CD8-positive, alpha-beta memory T cell (primary cell): Measurements from ENCODE around the gene UQCC2. TPM values are rescaled to one million over a fixed set of nuclear protein-coding genes. Genes with fewer than 3 reads are reported as not detected.

Experiments used
- CTCF ChIA-PET: fragments of 350-600 bp; sonication (Branson Sonifier 250); formaldehyde crosslinking; loops from one replicate; lab custom pipeline; 2021; ENCODE audit warnings: antibody characterized with exemption; lab: Charles Lee
- POLR2A ChIA-PET: fragments of 350-600 bp; sonication (Branson Sonifier 250); formaldehyde crosslinking; loops from one replicate; lab custom pipeline; 2021; ENCODE audit warnings: antibody characterized with exemption; lab: Charles Lee
- DNase-seq, 5 donors: peaks; one replicate each; pipeline versions ENCODE4 v3.0.0 to v3.0.0-alpha.2; 2020 to 2022; ENCODE audit warnings: mixed read lengths in 1 of 5
- H3K27ac ChIP-seq: one replicate; pipeline ENCODE4 v1.7.0; 2013; ENCODE audit warnings: low read depth, mild to moderate bottlenecking, low read length, moderate library complexity
- H3K27me3 ChIP-seq: 2 replicates; pipeline ENCODE4 v1.7.0; 2013; ENCODE audit warnings: low read length, mild to moderate bottlenecking; ENCODE audit not compliant: insufficient read depth, poor library complexity, severe bottlenecking
- H3K36me3 ChIP-seq: 2 replicates; pipeline ENCODE4 v1.7.0; 2013; ENCODE audit warnings: mild to moderate bottlenecking, low read length, moderate library complexity; ENCODE audit not compliant: insufficient read depth
- H3K4me1 ChIP-seq: 2 replicates; pipeline ENCODE4 v1.7.0; 2013; ENCODE audit warnings: mild to moderate bottlenecking, low read length, moderate library complexity; ENCODE audit not compliant: insufficient read depth
- H3K4me3 ChIP-seq: 2 replicates; pipeline ENCODE4 v1.7.0; 2013; ENCODE audit warnings: mild to moderate bottlenecking, low read length
- H3K9me3 ChIP-seq: 2 replicates; pipeline ENCODE4 v1.7.0; 2013; ENCODE audit warnings: mild to moderate bottlenecking, low read length
- H3K27ac Mint-ChIP-seq, 8 donors: one replicate each; pipeline ENCODE4 v1.8.0; 2020 to 2021; ENCODE audit warnings: mixed read lengths in 8 of 8, mild to moderate bottlenecking in 6 of 8, inconsistent platforms in 3 of 8, moderate library complexity in 3 of 8
- H3K27me3 Mint-ChIP-seq, 2 donors: one replicate each; pipeline ENCODE4 v1.8.0; 2020 to 2021; ENCODE audit warnings: mixed read lengths in 2 of 2, mild to moderate bottlenecking in 1 of 2, moderate library complexity in 1 of 2
- H3K36me3 Mint-ChIP-seq, 3 donors: one replicate each; pipeline ENCODE4 v1.8.0; 2020 to 2021; ENCODE audit warnings: mixed read lengths in 3 of 3, inconsistent platforms in 1 of 3, mild to moderate bottlenecking in 1 of 3
- H3K4me1 Mint-ChIP-seq, 3 donors: one replicate each; pipeline ENCODE4 v1.8.0; 2020 to 2021; ENCODE audit warnings: mixed read lengths in 3 of 3, inconsistent platforms in 1 of 3, mild to moderate bottlenecking in 1 of 3
- H3K4me3 Mint-ChIP-seq, 7 donors: one replicate each; pipeline ENCODE4 v1.8.0; 2020 to 2021; ENCODE audit warnings: mixed read lengths in 7 of 7, mild to moderate bottlenecking in 6 of 7, moderate library complexity in 4 of 7, inconsistent platforms in 2 of 7
- H3K9me3 Mint-ChIP-seq, 5 donors: one replicate each; pipeline ENCODE4 v1.8.0; 2020 to 2022; ENCODE audit warnings: mixed read lengths in 5 of 5, mild to moderate bottlenecking in 3 of 5, moderate library complexity in 2 of 5, inconsistent platforms in 1 of 5
- polyA plus RNA-seq: library from polyadenylated mRNA; unstranded; fragments of 300-500 nt; fragmentation: Illumina TruSeq; gene quantifications from one replicate; pipeline ENCODE4 v1.2.3, GENCODE V29; 2021
- total RNA-seq, 2 experiments: library from RNA; stranded (reverse); gene quantifications; one replicate each; pipeline ENCODE4 v1.2.3, GENCODE V29; 2021

Gene UQCC2
- total and polyA plus RNA-seq, 3 experiments from 2014 or later = 46.7 to 157 (median 150) TPM

- Histone ChIP-seq H3K36me3 (peaks cover 10% of the 10 kb centered on the region), H3K27me3 (no peaks in the 10 kb centered on the region), H3K4me3 (no peak overlapping the region), H3K4me1 (peaks cover 47% of the 10 kb centered on the region), H3K27ac (no peak overlapping the region), H3K9me3 (no peaks in the 10 kb centered on the region)
- peaks cover 5 to 60% (median 9%) of the 10 kb centered on the region in 3 donors for H3K36me3 Mint-ChIP-seq
- peak overlapping the region in 6 of 8 donors; percentile 26 to 94 (median 70) for H3K27ac Mint-ChIP-seq
- DNase-seq = no peak
- H3K27me3 Mint-ChIP-seq = no peaks in the 10 kb centered on the region
- no peaks in the 10 kb centered on the region for H3K9me3 Mint-ChIP-seq
- H3K4me1 Mint-ChIP-seq = peaks cover 36 to 42% (median 40%) of the 10 kb centered on the region in 3 donors
- ChIA-PET CTCF (no interaction called here), POLR2A (no interaction called here)
- no peak overlapping the region for H3K4me3 Mint-ChIP-seq
Measured at GRCh38 chr6:33699131-33699530, 12.4 kb downstream of the UQCC2 start.

DNA sequence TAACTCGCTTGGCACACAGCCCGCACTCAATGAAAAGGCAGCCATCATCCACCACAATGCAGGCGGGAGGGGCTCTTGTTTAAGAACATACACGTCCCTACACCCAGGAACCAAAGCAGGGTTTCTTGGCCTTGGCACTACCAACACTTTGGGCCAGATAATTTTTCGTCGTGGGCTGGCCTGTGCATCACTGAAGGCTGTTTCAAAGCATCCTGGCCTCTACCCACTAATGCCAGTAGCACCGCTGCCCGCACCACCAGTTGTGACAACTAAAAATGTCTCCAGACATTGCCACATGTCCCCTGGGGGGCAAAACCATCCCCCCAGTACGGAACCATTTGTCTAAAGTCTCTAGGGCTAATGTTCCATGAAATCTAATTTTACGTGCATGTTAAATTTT is 13.0 kb downstream of the UQCC2 start:
- Histone ChIP-seq H3K9me3 (no peaks in the 10 kb centered on the region), H3K36me3 (peaks cover 15% of the 10 kb centered on the region), H3K27me3 (no peaks in the 10 kb centered on the region), H3K27ac (no peak overlapping the region), H3K4me1 (peaks cover 54% of the 10 kb centered on the region), H3K4me3 (no peak overlapping the region)
- H3K36me3 Mint-ChIP-seq = peaks cover 5 to 61% (median 10%) of the 10 kb centered on the region in 3 donors
- H3K4me1 Mint-ChIP-seq = peaks cover 41 to 48% (median 42%) of the 10 kb centered on the region in 3 donors
- no peak for DNase-seq
- peak overlapping the region in 7 of 8 donors; percentile 22 to 73 (median 57) for H3K27ac Mint-ChIP-seq
- POLR2A ChIA-PET = no interaction called here
- CTCF ChIA-PET = no interaction called here
- H3K9me3 Mint-ChIP-seq = no peaks in the 10 kb centered on the region
- no peak overlapping the region for H3K4me3 Mint-ChIP-seq
- H3K27me3 Mint-ChIP-seq = no peaks in the 10 kb centered on the region

- CTCF ChIA-PET = interaction anchor here (0.9 to 1.3 kb wide), 4 partner anchors 14 to 111 kb away, joined by 3 to 4 read pairs (median 4); partner anchors contain the start of gene UQCC2
- no peaks in the 10 kb centered on the region for H3K9me3 ChIP-seq
- H3K36me3 ChIP-seq = peaks cover 18% of the 10 kb centered on the region
- peaks cover 6 to 63% (median 10%) of the 10 kb centered on the region in 3 donors for H3K36me3 Mint-ChIP-seq
- no peaks in the 10 kb centered on the region for H3K9me3 Mint-ChIP-seq
- no peak overlapping the region for H3K4me3 Mint-ChIP-seq
- peaks cover 47 to 54% (median 48%) of the 10 kb centered on the region in 3 donors for H3K4me1 Mint-ChIP-seq
- peaks cover 60% of the 10 kb centered on the region for H3K4me1 ChIP-seq
- H3K27me3 Mint-ChIP-seq = no peaks in the 10 kb centered on the region
- no peak overlapping the region for H3K4me3 ChIP-seq
- POLR2A ChIA-PET = no interaction called here
- no peak for DNase-seq
- H3K27me3 ChIP-seq = no peaks in the 10 kb centered on the region
- no peak overlapping the region for H3K27ac ChIP-seq
- peak overlapping the region in 7 of 8 donors; percentile 94 to 100 (median 96) for H3K27ac Mint-ChIP-seq
Measured at GRCh38 chr6:33697845-33698244, 13.7 kb downstream of the UQCC2 start.

GRCh38 chr6:33696548-33697518 is 14.7 kb downstream of the UQCC2 start:
- Histone ChIP-seq H3K9me3 (no peaks in the 10 kb centered on the region), H3K27me3 (no peaks in the 10 kb centered on the region), H3K4me3 (peak overlapping the region; percentile 13), H3K4me1 (peaks cover 70% of the 10 kb centered on the region), H3K27ac (peak overlapping the region; percentile 22), H3K36me3 (peaks cover 22% of the 10 kb centered on the region)
- DNase-seq = peak in 2 of 5 donors; percentile 48 to 52
- Mint-ChIP-seq H3K4me1 (peaks cover 57 to 65% (median 57%) of the 10 kb centered on the region in 3 donors), H3K27me3 (no peaks in the 10 kb centered on the region), H3K27ac (peak overlapping the region; percentile 91 to 100 (median 96)), H3K4me3 (peak overlapping the region in 6 of 7 donors; percentile 43 to 84 (median 68)), H3K36me3 (peaks cover 10 to 68% (median 10%) of the 10 kb centered on the region in 3 donors), H3K9me3 (no peaks in the 10 kb centered on the region)
- POLR2A ChIA-PET = interaction anchor here (0.7 to 1.2 kb wide), 3 partner anchors 14 to 128 kb away, joined by 3 read pairs; no protein-coding TSS in a partner anchor
- CTCF ChIA-PET = interaction anchor here (0.7 to 1.3 kb wide), 5 partner anchors 15 to 111 kb away, joined by 3 to 4 read pairs (median 4); partner anchors contain the start of gene UQCC2

- DNase-seq = no peak
- CTCF ChIA-PET = interaction anchor here (0.7 kb wide), 1 partner anchor 110 kb away, joined by 4 read pairs; no protein-coding TSS in a partner anchor
- peaks cover 10 to 71% (median 12%) of the 10 kb centered on the region in 3 donors for H3K36me3 Mint-ChIP-seq
Measured at GRCh38 chr6:33696076-33696475, 15.4 kb downstream of the UQCC2 start.

DNA sequence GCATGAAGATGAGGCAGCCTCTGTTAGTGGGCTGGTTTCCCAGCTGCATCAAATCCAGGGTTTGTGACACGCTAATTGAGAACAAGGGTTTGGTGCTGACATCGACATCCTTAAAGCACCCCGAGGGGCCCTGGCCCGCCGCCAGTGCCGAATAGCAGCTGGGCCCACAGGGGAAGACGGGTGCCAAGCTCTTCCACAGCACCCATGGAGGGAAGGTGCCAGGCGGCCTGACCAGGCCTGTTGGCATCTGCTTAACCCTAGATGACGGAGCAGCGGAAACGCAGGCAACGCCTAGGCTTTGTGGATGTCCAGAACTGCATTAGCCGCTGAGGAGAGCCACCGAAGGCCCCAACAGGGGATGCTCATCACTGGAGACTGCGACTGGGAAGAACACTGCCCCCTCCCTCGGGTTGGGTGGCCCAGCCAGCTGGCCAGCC is 16.0 kb downstream of the UQCC2 start:
- H3K27ac Mint-ChIP-seq = peak overlapping the region; percentile 29 to 100 (median 98)
- no peak overlapping the region for H3K27ac ChIP-seq
- H3K9me3 Mint-ChIP-seq = no peaks in the 10 kb centered on the region
- peaks cover 71% of the 10 kb centered on the region for H3K4me1 ChIP-seq
- H3K9me3 ChIP-seq = no peaks in the 10 kb centered on the region
- no peaks in the 10 kb centered on the region for H3K27me3 Mint-ChIP-seq
- H3K36me3 Mint-ChIP-seq = peaks cover 10 to 76% (median 12%) of the 10 kb centered on the region in 3 donors
- DNase-seq = no peak
- ChIA-PET POLR2A (no interaction called here), CTCF (no interaction called here)
- no peaks in the 10 kb centered on the region for H3K27me3 ChIP-seq
- peak overlapping the region in 1 of 7 donors; percentile 63 for H3K4me3 Mint-ChIP-seq
- peaks cover 60 to 73% (median 63%) of the 10 kb centered on the region in 3 donors for H3K4me1 Mint-ChIP-seq
- peaks cover 35% of the 10 kb centered on the region for H3K36me3 ChIP-seq
- H3K4me3 ChIP-seq = no peak overlapping the region

More at GRCh38 chr6:33696076-33696475, 15.4 kb downstream of the UQCC2 start:
- Mint-ChIP-seq H3K4me3 (peak overlapping the region in 3 of 7 donors; percentile 64 to 84 (median 73)), H3K27me3 (no peaks in the 10 kb centered on the region), H3K9me3 (no peaks in the 10 kb centered on the region), H3K27ac (peak overlapping the region; percentile 91 to 100 (median 96)), H3K4me1 (peaks cover 61 to 72% (median 63%) of the 10 kb centered on the region in 3 donors)
- H3K27ac ChIP-seq = no peak overlapping the region
- H3K4me1 ChIP-seq = peaks cover 74% of the 10 kb centered on the region
- no peaks in the 10 kb centered on the region for H3K27me3 ChIP-seq
- no peaks in the 10 kb centered on the region for H3K9me3 ChIP-seq
- peaks cover 29% of the 10 kb centered on the region for H3K36me3 ChIP-seq
- POLR2A ChIA-PET = no interaction called here
- peak overlapping the region; percentile 13 for H3K4me3 ChIP-seq

DNA sequence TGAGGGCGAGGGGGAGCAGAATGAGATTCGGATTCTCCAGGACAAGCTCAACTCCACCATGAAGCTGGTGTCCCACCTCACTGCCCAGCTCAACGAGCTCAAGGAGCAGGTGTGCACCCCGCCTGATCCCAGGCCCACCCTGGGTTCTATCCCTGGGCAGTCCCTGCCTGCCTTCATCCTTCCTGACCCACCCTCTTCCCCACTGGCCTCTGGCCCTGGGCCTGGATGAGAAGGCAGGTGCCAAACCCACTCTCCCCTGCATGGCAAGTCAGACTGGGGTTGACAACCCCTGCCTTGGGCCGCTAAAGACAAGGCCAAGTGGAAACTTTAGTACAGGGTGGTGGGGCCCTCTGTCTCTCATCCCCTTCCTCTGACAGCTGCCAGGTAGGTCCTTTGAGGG is 16.5 kb downstream of the UQCC2 start:
- Histone ChIP-seq H3K9me3 (no peaks in the 10 kb centered on the region), H3K27me3 (no peaks in the 10 kb centered on the region), H3K4me3 (no peak overlapping the region), H3K4me1 (peaks cover 67% of the 10 kb centered on the region), H3K36me3 (peaks cover 39% of the 10 kb centered on the region), H3K27ac (peak overlapping the region; percentile 38)
- ChIA-PET POLR2A (no interaction called here), CTCF (no interaction called here)
- Mint-ChIP-seq H3K9me3 (no peaks in the 10 kb centered on the region), H3K4me3 (peak overlapping the region in 5 of 7 donors; percentile 47 to 81 (median 79)), H3K36me3 (peaks cover 10 to 76% (median 12%) of the 10 kb centered on the region in 3 donors), H3K27ac (peak overlapping the region; percentile 86 to 100 (median 98)), H3K27me3 (no peaks in the 10 kb centered on the region), H3K4me1 (peaks cover 55 to 68% (median 58%) of the 10 kb centered on the region in 3 donors)
- no peak for DNase-seq
